ENCODE measurements around the gene FOXC2.

FOXC2 gene

DNA sequence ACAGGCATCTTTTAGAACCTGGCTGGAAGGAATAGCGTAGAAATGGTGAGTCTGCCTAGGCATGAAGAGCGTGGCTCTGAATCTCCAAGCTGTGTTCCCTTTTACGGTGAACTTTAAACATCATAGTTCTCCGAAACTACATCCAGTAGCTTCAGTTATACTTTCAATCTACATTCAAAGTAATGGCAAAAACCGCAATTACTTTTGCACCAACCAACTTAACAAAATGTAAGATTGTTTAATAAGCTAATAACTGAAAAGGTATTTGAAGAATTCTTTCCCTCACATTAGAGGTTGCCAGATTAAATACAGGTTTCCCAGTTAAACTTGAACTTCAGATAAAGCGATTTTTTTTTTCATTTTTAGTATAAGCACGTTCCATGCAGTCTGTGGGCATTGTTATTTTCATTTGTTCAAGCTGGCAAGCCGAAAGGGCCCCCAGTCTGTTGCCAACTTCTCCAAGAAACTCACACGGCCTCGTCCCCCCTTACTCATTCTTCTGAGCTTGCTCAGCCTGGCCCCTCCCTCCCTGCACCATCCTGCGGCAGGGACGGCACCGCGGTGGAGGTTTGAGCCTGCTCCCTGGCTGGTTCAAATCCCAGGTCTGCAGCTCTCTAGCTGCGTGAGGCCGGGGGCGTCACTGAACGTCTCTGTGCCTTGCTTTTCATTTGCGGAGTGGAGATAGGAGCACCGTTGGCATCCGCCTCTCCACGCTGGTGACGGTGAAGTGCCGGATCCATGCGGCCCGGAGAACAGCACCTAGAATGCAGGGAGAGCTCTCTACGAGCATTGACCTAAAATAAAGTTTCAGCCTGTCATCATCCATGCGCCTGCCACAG lies 8.1 kb upstream of the FOXC2 start:
- no peak for DNase-seq

DNA sequence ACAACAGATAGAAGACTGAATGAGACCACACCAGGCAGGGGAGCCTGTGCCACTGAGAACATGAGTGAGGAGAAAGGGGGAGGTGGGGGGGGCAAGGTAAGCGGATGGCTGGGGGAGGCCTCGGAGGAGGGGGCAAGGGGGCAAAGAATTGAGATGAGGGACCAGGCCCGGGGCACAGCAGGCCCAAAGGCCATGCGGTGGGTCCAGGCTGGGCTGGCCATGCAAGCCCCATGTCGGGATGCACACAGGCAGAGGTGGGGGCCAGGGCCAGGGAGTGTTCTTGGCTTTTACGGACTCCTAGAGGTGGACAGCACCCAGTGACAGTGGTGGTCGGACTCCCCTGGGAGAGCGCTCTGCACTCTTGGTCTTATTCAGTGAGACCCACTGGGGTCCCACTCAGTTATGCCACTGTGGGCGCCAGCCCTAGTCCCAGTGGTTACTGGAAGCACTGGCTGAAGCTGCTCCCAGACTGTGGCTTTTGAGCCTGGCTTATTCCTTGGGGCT lies 6.8 kb upstream of the FOXC2 start:
- no peak for DNase-seq

DNA sequence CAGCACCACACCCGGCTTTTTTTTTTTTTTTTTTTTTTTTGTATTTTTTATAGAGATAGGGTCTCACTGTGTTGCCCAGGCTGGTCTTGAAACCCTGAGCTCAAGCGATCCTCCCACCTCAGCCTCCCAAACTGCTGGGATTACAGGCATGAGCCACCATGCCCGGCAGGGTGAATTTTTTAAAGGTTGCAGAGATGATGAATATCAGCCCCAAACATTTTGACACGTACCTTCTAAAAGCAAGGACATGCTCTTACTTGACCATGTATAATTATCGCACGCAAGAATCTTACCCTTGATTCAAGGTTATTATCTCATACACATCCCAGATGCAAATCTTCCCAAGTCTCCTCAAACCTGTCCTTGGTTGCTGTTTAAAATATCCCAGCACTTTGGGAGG lies 4.3 kb upstream of the FOXC2 start:
- DNase-seq, result no peak

DNA sequence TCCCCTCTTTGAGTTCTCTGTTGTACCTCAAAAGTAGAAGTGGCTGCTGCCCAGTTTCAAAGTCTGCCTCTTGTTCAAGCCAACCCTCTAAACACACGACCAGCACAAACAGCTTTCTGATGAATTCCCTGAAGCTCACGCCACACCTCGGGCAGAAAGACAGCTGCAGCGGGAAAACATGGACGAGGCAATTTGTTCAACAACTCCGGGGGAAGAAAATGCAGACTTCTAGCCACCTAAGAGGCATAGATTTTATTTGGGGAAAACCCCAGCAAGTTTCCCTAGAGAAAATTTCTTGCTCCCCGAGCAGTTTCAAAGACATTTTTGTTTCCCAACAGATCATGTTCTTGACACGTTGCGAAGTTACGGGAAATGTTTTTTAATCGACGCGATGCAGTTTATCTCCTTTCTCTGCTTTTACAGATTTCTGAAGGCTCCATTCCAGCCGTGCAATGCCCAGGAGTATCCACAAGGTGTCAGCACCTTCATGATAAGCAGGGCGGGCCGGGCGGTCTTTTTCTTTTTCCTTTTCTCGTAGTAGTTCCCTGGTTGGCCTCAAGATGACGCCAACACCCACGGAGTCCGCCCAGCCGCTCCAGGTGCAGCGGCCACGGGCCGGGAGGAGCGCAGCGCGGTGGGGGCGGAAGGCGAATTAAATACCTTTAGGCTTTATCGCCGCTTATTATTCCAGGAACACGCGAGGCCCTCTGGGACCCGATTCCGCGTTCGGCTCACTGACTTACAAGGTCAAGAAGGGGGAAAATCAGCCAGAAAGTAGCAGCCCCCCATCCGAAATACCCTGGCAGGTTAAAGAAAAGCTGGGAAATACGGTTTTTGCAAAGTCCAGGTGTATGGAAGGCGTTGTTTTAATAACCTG lies 2.9 kb upstream of the FOXC2 start:
- peak; percentile 86 for DNase-seq

DNA sequence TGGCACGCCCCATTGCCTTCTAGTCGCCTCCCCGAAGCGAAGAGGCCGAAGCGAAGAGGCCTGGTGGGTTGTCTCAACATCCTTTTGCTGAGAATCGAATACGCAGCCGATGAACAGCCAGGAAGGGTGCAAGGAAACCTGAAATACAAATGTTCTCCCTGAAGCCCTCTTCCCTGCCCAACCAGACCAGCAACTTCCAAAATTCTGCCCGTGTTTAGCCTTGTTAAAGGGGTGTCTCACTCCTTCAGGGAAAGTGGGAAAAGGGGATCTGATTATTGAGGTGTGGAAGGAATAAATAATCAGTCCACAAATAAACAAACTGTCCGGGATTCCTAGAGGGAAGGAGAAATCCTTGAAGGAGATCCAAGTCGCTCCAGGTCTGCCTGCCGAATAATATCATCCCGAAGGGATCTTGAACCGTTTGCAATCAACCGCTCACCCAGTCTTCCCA lies 1.4 kb upstream of the FOXC2 start:
- DNase-seq, result no peak

DNA sequence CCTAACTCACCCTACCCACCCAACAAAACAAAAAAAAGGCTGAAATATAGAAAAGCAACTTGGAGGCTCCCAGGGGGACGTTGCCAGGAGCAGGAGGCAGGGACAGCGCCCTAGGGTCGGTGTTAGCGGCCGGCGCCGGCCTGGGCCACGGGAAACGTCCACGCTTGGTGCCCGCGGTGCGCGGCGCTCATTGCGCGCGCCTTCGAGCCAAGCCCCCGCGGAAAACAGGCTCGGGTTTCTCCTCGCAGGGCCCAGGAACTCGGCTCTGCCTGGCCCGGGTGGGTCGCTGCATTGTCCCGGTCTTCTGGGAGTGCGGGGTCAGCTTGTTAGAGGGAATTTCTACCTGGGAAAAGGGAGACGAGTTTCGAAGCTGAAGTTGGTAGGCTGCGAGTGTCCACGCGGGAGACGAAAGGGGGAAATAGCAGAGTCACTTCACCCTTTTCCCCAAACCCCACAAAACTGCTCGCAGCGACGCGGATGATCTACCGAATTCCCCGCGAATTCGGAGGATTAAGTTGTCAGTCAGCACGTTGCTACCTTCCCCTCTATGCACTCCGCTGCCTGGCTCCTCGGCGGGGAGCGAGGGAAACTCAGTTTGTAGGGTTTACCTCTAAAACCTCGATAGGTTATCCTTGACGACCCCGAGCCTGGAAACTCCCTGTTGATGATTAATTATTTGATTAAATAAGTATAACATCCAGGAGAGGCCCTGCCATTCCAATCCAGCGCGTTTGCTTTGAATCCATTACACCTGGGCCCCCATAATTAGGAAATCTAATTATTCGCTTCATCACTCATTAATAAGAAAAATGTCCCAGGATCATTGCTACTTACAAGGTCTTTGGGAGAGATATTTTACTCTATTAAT lies 751 bp upstream of the FOXC2 start:
- DNase-seq, result no peak

DNA sequence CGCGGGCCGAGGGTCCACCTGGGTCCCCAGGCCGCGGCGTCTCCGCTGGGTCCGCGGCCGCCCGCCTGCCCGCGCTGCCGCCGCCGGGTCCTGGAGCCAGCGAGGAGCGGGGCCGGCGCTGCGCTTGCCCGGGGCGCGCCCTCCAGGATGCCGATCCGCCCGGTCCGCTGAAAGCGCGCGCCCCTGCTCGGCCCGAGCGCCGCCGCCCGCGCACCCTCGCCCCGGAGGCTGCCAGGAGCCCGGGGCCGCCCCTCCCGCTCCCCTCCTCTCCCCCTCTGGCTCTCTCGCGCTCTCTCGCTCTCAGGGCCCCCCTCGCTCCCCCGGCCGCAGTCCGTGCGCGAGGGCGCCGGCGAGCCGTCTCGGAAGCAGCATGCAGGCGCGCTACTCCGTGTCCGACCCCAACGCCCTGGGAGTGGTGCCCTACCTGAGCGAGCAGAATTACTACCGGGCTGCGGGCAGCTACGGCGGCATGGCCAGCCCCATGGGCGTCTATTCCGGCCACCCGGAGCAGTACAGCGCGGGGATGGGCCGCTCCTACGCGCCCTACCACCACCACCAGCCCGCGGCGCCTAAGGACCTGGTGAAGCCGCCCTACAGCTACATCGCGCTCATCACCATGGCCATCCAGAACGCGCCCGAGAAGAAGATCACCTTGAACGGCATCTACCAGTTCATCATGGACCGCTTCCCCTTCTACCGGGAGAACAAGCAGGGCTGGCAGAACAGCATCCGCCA lies 504 bp downstream of the FOXC2 start:
- DNase-seq, result peak; percentile 65

DNA sequence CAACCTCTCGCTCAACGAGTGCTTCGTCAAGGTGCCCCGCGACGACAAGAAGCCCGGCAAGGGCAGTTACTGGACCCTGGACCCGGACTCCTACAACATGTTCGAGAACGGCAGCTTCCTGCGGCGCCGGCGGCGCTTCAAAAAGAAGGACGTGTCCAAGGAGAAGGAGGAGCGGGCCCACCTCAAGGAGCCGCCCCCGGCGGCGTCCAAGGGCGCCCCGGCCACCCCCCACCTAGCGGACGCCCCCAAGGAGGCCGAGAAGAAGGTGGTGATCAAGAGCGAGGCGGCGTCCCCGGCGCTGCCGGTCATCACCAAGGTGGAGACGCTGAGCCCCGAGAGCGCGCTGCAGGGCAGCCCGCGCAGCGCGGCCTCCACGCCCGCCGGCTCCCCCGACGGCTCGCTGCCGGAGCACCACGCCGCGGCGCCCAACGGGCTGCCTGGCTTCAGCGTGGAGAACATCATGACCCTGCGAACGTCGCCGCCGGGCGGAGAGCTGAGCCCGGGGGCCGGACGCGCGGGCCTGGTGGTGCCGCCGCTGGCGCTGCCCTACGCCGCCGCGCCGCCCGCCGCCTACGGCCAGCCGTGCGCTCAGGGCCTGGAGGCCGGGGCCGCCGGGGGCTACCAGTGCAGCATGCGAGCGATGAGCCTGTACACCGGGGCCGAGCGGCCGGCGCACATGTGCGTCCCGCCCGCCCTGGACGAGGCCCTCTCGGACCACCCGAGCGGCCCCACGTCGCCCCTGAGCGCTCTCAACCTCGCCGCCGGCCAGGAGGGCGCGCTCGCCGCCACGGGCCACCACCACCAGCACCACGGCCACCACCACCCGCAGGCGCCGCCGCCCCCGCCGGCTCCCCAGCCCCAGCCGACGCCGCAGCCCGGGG lies 1.3 kb downstream of the FOXC2 start:
- peak; percentile 43 for DNase-seq

DNA sequence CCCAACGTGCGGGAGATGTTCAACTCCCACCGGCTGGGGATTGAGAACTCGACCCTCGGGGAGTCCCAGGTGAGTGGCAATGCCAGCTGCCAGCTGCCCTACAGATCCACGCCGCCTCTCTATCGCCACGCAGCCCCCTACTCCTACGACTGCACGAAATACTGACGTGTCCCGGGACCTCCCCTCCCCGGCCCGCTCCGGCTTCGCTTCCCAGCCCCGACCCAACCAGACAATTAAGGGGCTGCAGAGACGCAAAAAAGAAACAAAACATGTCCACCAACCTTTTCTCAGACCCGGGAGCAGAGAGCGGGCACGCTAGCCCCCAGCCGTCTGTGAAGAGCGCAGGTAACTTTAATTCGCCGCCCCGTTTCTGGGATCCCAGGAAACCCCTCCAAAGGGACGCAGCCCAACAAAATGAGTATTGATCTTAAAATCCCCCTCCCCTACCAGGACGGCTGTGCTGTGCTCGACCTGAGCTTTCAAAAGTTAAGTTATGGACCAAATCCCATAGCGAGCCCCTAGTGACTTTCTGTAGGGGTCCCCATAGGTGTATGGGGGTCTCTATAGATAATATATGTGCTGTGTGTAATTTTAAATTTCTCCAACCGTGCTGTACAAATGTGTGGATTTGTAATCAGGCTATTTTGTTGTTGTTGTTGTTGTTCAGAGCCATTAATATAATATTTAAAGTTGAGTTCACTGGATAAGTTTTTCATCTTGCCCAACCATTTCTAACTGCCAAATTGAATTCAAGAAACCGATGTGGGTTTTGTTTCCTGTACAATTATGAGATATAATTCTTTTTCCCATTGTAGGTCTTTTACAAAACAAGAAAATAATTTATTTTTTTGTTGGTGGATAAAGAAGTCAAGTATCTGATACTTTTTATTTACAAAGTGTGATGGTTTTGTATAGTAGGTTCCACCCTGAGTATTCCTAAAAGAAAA lies 2.3 kb downstream of the FOXC2 start:
- no peak for DNase-seq

DNA sequence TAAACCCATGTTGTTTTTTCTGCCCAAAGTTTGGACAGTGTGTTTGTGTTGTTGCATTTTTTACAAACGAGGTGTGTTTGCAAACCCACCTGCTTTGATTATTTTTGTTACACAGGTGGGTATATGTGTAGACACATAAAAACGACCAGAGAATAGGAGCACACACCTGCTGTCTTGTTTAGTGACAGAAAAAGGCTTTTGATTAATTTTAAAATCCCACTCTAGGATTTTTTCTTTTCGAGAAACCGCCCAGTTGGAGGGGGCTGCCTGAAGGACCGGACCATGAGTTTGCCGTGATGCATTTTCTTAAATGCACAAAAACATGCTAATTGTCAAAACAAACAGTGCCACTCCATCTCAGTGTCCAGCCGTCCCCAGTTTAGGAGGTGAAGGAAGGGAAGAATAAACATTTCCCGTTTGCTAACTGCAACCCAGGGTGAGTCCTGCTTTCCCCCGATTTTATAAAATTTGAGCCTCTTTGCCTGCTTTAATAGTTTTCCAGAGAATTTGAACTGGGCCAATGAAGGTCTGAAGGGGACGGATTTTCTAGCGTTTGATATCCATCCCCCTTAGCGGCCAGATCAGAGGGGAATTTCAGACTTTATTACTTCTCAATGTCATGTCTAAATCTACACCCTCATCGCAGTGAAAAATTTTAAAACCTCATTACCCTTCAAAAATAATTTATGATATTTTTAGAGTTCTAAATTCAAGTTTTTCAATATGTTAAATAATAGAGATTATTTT lies 3.2 kb downstream of the FOXC2 start:
- DNase-seq, result no peak

DNA sequence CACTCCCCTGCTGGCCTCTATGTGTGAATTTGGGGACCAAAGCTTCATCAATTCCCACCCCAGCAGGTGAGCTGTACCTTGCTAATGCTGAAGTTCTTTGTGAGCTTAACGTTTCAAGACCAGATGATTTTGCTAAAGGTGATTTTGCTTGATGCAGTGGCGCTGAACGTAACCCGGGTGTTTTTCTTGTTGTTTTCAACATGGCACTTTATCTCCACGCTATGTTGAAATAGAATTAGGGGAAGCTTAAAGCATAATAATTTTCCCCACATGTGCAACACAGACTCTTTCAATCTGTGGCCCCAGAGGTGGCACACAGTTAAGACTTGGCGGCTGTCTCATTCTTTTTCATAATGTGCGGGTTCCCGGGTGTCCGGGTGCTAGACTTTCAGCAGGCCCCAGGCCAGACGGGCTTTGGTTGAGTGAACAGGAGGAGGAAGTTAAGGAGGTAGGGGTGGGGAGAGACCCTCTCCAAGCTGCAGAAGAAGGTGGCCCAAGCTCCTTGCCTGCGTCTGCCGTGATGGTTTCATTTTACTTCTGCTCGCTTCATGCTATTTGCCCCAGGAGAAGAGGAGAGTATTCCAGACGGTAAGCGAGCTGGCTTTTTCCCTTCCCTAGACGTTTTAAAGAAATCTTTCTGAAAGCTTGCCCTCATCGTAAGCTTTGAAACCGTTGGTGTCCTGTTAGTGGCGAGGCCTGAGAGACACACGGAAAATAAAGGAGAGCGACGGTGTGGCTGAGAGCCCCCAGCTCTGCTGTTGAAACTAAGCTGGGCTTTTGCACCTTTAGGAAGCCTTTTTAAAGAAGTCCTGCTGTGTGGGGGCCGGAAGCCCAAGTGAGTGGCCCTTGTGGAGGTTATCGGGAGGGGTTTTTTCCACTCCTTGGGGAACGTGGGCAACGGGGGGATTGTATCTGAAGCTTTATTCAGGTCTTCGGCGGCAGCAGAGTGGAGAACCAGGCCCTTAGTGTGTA lies 4.2 kb downstream of the FOXC2 start:
- DNase-seq, result no peak

DNA sequence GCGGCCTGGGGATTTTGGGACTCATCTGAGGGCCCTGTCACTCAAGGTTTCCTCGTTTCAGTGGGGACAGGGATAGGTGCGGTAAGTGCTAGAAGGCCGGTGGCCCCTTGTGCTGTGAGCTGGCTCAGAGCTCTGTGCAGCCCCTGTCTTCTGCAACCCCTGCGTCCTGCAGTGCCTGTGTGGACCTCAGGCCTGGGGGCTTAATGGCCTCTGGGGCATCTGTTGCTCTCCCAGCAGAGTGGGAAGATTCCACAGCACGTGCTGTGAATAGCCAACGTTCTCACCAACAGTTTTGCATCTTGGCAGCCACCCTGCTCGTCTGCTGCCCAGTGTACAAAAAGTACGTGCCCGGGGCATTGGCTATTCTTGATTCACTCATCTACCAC lies 4.9 kb downstream of the FOXC2 start:
- no peak for DNase-seq

DNA sequence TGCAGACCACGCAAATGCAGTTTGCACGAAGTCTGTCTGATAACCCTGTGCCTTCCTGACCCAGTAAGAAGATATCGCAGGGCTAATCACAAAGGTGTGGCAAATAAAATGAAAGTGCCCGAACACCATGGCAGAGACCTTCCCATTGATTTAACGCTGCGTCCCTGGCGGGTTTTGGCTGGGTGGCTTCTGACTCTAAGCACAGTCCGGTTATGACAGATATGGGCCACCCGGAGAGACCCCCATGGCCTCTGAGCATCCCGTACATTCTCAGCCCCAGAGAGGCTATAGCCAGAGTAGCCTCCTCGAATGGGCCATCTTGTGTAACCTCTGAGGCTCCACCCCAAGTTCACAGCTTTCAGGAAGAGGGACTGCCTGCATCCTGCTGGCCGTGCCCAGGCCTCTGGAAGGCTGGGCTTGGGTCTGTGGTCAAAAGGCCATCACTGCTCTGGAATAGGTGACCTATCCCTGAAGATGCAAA lies 5.5 kb downstream of the FOXC2 start:
- DNase-seq, result no peak

DNA sequence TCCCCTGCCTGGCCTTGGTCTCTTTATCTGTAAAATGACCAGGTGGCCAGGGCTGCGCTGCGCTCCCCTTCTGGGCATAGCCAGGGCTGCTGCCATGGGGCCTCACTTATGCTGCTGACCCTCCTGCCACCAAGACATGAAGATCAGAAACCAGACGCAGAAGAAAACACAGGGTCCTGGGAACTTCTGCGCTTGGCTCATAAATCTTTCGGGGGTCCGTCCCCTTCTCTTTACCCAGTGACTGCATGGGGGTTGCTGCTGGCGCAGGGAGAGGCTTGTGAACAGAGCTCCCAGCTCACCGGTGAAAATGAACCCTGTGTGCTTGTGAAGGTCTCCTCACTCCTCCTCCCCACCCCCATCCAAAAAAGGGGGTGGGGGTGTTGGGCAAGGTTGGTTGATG lies 6.0 kb downstream of the FOXC2 start:
- no peak for DNase-seq

DNA sequence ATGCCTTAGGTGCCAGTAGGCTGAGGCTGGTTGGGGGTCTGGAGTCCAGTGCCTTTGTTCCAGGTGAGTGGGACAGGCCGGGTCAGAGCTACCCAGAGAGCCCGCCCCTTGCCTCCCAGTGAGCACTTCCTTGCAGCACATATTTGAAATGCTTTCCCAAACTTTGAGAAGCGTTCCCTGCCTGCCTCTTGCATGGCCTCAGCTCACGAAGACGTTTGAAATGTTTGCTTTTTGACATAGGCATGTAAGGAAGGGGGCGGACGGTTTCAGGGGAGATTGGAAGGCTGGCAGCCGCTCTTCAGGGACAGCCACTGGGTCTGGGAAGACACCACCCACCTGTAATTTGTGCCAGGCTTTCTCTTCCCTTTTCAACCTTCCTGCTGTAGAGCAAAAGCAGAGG lies 6.6 kb downstream of the FOXC2 start:
- DNase-seq, result peak; percentile 74

DNA sequence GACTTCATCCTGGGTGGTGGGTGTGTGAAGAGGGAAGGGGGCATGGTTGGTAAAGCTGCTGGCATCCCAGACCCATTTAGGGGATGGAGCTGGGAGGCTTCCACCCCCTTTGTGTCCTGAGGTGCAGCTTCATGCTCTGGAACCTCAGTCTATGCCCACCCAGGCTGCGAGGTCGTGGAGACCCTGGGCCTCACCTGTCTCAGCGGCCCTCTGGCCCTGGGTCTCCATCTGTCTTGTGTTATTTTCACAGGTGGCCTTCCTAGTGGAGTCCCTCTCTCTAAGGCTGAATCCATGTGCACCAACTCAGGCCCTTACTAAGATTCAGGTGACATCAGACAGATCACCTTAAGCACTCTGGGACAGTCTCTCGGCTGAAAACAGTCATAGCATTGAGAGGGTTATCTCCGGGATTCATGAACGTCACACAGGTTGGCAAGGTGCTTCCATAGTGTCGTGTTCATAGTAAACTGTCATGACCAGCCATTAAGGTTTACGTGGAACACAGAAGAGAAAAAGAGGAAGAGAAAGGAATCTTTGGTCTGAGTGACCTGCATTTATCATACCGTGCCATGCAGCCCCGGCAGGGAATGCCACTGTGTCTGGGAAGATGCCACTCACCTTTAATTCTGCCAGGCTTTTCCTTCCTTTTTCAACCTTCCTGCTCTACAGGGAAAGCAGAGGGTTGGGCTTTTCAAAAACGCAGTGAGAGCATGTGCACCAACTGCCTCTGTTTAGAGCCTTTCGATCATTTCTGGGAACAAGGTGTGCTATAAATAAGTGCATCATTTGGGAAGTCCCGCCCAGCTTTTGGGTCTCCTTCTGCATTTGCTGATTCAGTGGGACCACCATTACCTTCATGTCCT lies 7.2 kb downstream of the FOXC2 start:
- no peak for DNase-seq

DNA sequence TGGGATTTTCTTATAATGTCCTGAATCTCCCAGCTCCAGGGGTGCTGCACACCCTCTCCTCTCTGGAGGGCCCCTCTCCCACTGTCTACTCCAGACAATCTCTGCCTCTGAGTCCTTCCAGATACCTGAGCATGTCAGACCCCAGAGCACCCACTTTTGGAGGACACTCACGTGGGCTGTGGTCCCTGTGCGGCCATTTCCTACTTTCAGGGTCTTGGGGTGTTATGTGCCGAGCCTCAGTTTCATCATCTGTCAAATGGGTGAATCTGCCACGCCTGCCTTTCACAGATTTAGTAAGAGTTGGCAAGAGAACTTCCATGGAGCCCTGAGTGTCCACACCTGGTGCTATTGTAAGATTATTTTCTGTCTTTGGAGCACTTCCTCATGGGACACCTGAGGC lies 8.0 kb downstream of the FOXC2 start:
- no peak for DNase-seq
